PFSK-1 (cell line): Measurements from ENCODE around the gene PDGFC.

Experiments
- REST ChIP-seq, 2 experiments: IDR thresholded peaks; 2 replicates each; pipeline versions ENCODE4 v1.6.1 to v1.8.0; 2011 to 2012; ENCODE audit warnings: low read depth in 2 of 2, low read length in 2 of 2, control low read depth in 1 of 2, inconsistent platforms in 1 of 2, mild to moderate bottlenecking in 1 of 2, moderate library complexity in 1 of 2; ENCODE audit not compliant: insufficient read depth in 1 of 2
- SIN3A ChIP-seq: IDR thresholded peaks from 2 replicates; pipeline ENCODE4 v1.6.1; 2012; ENCODE audit warnings: mild to moderate bottlenecking, low read length, moderate library complexity, borderline replicate concordance; ENCODE audit not compliant: insufficient read depth

GRCh38 chr4:156774422-156774821, 197.2 kb downstream of the PDGFC start:
- TF ChIP-seq SIN3A (no peak), REST (IDR thresholded peaks at IDR 0.05; ENCODE audit: insufficient read depth in 1 of 2, low read depth in 2 of 2, low read length in 2 of 2) (no peak)
